Skeletal muscle satellite cell (primary cell): ENCODE measurements around the gene RNASE11.
"Not testable (repeated sequence)": the region's sequence is repeated elsewhere in the genome, so short reads cannot be mapped to it uniquely, and the experiment has no call there.

ENCODE experiments used
- H3K27me3 ChIP-seq: 2 replicates; pipeline ENCODE4 v1.7.0; 2013; ENCODE audit warnings: low read length; ENCODE audit not compliant: control insufficient read depth, insufficient read depth
- H3K36me3 ChIP-seq: 2 replicates; pipeline ENCODE4 v1.7.0; 2013; ENCODE audit warnings: mild to moderate bottlenecking, control low read depth, low read length; ENCODE audit not compliant: insufficient read depth
- H3K4me1 ChIP-seq: 2 replicates; pipeline ENCODE4 v1.7.0; 2013; ENCODE audit warnings: low read length; ENCODE audit not compliant: control insufficient read depth, insufficient read depth
- H3K4me2 ChIP-seq: 2 replicates; pipeline ENCODE4 v1.7.0; 2013; ENCODE audit warnings: mild to moderate bottlenecking, low read length
- H3K4me3 ChIP-seq: 2 replicates; pipeline ENCODE4 v1.7.0; 2013; ENCODE audit warnings: low read length
- H3K9ac ChIP-seq: 2 replicates; pipeline ENCODE4 v1.7.0; 2013; ENCODE audit warnings: mild to moderate bottlenecking, low read depth, low read length, moderate library complexity
- H3K9me3 ChIP-seq: replicated peaks from 2 replicates; pipeline ENCODE4 v1.7.0; 2013; ENCODE audit warnings: mild to moderate bottlenecking, control low read depth, low read length

Gene RNASE11

GRCh38 chr14:20624495-20625070 lies 36.8 kb upstream of the RNASE11 start:
- Histone ChIP-seq H3K4me3 (peak overlapping the region; percentile 63), H3K27me3 (peaks cover 30% of the 10 kb centered on the region), H3K9me3 (no peaks in the 10 kb centered on the region), H3K36me3 (no peaks in the 10 kb centered on the region), H3K4me2 (peak overlapping the region; percentile 79), H3K9ac (peak overlapping the region; percentile 44), H3K4me1 (peaks cover 17% of the 10 kb centered on the region)

- Histone ChIP-seq H3K4me3 (no peak overlapping the region), H3K4me1 (peaks cover 17% of the 10 kb centered on the region), H3K27me3 (peaks cover 30% of the 10 kb centered on the region)
Observed at GRCh38 chr14:20623798-20624197, 36.0 kb upstream of the RNASE11 start.

GRCh38 chr14:20622816-20623291 lies 35.1 kb upstream of the RNASE11 start:
- Histone ChIP-seq H3K9me3 (no peaks in the 10 kb centered on the region), H3K4me2 (peak overlapping the region; percentile 66), H3K4me1 (peaks cover 17% of the 10 kb centered on the region), H3K4me3 (no peak overlapping the region), H3K36me3 (no peaks in the 10 kb centered on the region), H3K27me3 (peaks cover 21% of the 10 kb centered on the region), H3K9ac (no peak overlapping the region)

More at GRCh38 chr14:20623798-20624197, 36.0 kb upstream of the RNASE11 start:
- H3K4me2 ChIP-seq = no peak overlapping the region
- no peaks in the 10 kb centered on the region for H3K36me3 ChIP-seq
- no peaks in the 10 kb centered on the region for H3K9me3 ChIP-seq
- H3K9ac ChIP-seq = no peak overlapping the region

- Histone ChIP-seq H3K36me3 (no peaks in the 10 kb centered on the region), H3K4me2 (no peak overlapping the region), H3K9me3 (no peaks in the 10 kb centered on the region), H3K4me1 (peaks cover 14% of the 10 kb centered on the region), H3K9ac (no peak overlapping the region), H3K4me3 (no peak overlapping the region), H3K27me3 (peaks cover 12% of the 10 kb centered on the region)
Observed at GRCh38 chr14:20620798-20621478, 33.1 kb upstream of the RNASE11 start.

GRCh38 chr14:20619688-20620087 lies 31.9 kb upstream of the RNASE11 start:
- not testable (repeated sequence) for H3K36me3 ChIP-seq, H3K9me3 ChIP-seq, H3K4me3 ChIP-seq, H3K4me2 ChIP-seq, H3K9ac ChIP-seq
- H3K27me3 ChIP-seq = peaks cover 12% of the 10 kb centered on the region
- peaks cover 11% of the 10 kb centered on the region for H3K4me1 ChIP-seq

GRCh38 chr14:20618271-20618749 lies 30.5 kb upstream of the RNASE11 start:
- H3K4me3 ChIP-seq = no peak overlapping the region
- no peak overlapping the region for H3K4me2 ChIP-seq

GRCh38 chr14:20617138-20618003 lies 29.6 kb upstream of the RNASE11 start:
- no peak overlapping the region for H3K4me3 ChIP-seq
- H3K9me3 ChIP-seq = no peaks in the 10 kb centered on the region
- H3K36me3 ChIP-seq = no peaks in the 10 kb centered on the region
- no peak overlapping the region for H3K9ac ChIP-seq
- H3K27me3 ChIP-seq = peaks cover 7% of the 10 kb centered on the region
- no peaks in the 10 kb centered on the region for H3K4me1 ChIP-seq
- no peak overlapping the region for H3K4me2 ChIP-seq

More at GRCh38 chr14:20618271-20618749, 30.5 kb upstream of the RNASE11 start:
- Histone ChIP-seq H3K27me3 (peaks cover 12% of the 10 kb centered on the region), H3K9me3 (no peaks in the 10 kb centered on the region), H3K4me1 (peaks cover 4% of the 10 kb centered on the region), H3K36me3 (no peaks in the 10 kb centered on the region), H3K9ac (no peak overlapping the region)

GRCh38 chr14:20615996-20616395 lies 28.2 kb upstream of the RNASE11 start:
- Histone ChIP-seq H3K4me3 (no peak overlapping the region), H3K4me1 (no peaks in the 10 kb centered on the region), H3K9me3 (no peaks in the 10 kb centered on the region), H3K4me2 (no peak overlapping the region), H3K36me3 (no peaks in the 10 kb centered on the region), H3K9ac (no peak overlapping the region), H3K27me3 (peaks cover 6% of the 10 kb centered on the region)

- peak overlapping the region; percentile 75 for H3K4me3 ChIP-seq
- H3K27me3 ChIP-seq = peaks cover 5% of the 10 kb centered on the region
- peak overlapping the region; percentile 86 for H3K4me2 ChIP-seq
- H3K9me3 ChIP-seq = no peaks in the 10 kb centered on the region
- peak overlapping the region; percentile 74 for H3K9ac ChIP-seq
- H3K36me3 ChIP-seq = no peaks in the 10 kb centered on the region
- peaks cover 5% of the 10 kb centered on the region for H3K4me1 ChIP-seq
Observed at GRCh38 chr14:20614038-20614840, 26.4 kb upstream of the RNASE11 start.

- H3K9ac ChIP-seq = peak overlapping the region; percentile 74
- peaks cover 5% of the 10 kb centered on the region for H3K4me1 ChIP-seq
- H3K36me3 ChIP-seq = no peaks in the 10 kb centered on the region
- peak overlapping the region; percentile 75 for H3K4me3 ChIP-seq
- no peaks in the 10 kb centered on the region for H3K27me3 ChIP-seq
- peak overlapping the region; percentile 86 for H3K4me2 ChIP-seq
- no peaks in the 10 kb centered on the region for H3K9me3 ChIP-seq
Observed at GRCh38 chr14:20613094-20614037, 25.6 kb upstream of the RNASE11 start.
